Nephron progenitor cell (in vitro differentiated cells): ENCODE data around the gene TTC34.

Experiments
- DNase-seq: peaks from one replicate; pipeline ENCODE4 v3.0.0; 2021
- H3K27ac Mint-ChIP-seq: 2 replicates; pipeline ENCODE4 v1.8.0; 2021; ENCODE audit warnings: mild to moderate bottlenecking, moderate library complexity, mixed read lengths
- H3K27me3 Mint-ChIP-seq: 2 replicates; pipeline ENCODE4 v1.8.0; 2021; ENCODE audit warnings: mild to moderate bottlenecking, low read depth, mixed read lengths; ENCODE audit not compliant: poor library complexity
- H3K36me3 Mint-ChIP-seq: 2 replicates; pipeline ENCODE4 v1.8.0; 2021; ENCODE audit warnings: low read depth, mixed read lengths
- H3K4me1 Mint-ChIP-seq: 2 replicates; pipeline ENCODE4 v1.8.0; 2021; ENCODE audit warnings: mixed read lengths
- H3K4me3 Mint-ChIP-seq: 2 replicates; pipeline ENCODE4 v1.8.0; 2021; ENCODE audit warnings: mild to moderate bottlenecking, moderate library complexity, mixed read lengths
- H3K9me3 Mint-ChIP-seq: 2 replicates; pipeline ENCODE4 v1.8.0; 2021; ENCODE audit warnings: mild to moderate bottlenecking, moderate library complexity, mixed read lengths
- CTCF ChIP-seq: fragments of 200-600 bp; sonication (generic); IDR thresholded peaks from 2 replicates; pipeline ENCODE4 v1.5.0; 2021; ENCODE audit warnings: antibody characterized with exemption

The TTC34 gene

GRCh38 chr1:2785631-2786328, 15.7 kb downstream of the TTC34 start:
- TF ChIP-seq CTCF: no peak
- Mint-ChIP-seq H3K4me1 (no peaks in the 10 kb centered on the region), H3K27ac (no peak overlapping the region), H3K4me3 (no peak overlapping the region), H3K36me3 (peaks cover 5% of the 10 kb centered on the region), H3K27me3 (peaks cover 6% of the 10 kb centered on the region), H3K9me3 (peaks cover 71% of the 10 kb centered on the region)
- no peak for DNase-seq

DNA sequence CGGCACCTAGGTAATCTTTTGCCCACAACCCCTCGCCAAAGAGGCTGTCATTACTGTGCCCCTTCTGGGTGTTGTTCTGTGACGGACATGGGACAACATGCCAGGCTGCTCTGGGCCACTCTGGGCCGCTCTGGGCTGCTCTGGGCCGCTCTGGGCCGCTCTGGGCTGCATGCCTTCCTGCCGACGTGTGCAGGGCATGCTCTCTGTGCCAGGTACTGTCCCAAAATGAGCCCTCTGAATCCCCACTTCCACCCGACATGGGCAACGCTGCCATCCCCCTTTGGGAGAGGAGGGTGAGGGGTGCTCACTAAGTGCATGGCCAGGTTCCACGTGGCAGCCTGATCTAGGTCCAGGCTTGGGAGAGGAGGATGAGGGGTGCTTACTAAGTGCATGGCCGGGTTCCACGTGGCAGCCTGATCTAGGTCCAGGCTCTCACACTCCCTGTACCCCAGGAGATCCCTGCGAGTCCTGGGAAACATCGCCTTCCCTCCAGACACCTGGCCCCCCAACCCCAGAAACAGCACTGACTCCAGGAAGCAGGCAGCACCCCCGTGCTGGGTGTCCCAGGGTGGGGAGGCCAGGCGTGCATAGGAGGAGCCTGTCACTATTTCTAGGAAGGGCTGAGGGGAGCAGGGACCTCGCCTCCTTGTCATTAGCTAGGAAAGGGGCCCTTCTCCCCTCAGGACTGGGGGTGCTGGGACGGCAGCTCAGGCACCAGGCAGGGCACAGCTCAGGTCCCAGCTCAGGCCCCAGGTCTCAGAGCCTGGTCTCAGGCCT, 16.5 kb downstream of the TTC34 start:
- H3K27me3 Mint-ChIP-seq: peaks cover 6% of the 10 kb centered on the region
- no peak for TF ChIP-seq CTCF
- H3K27ac Mint-ChIP-seq: no peak overlapping the region
- DNase-seq: no peak
- H3K4me3 Mint-ChIP-seq: no peak overlapping the region
- peaks cover 74% of the 10 kb centered on the region for H3K9me3 Mint-ChIP-seq
- H3K4me1 Mint-ChIP-seq: no peaks in the 10 kb centered on the region
- H3K36me3 Mint-ChIP-seq: peaks cover 5% of the 10 kb centered on the region

GRCh38 chr1:2783435-2784397, 17.8 kb downstream of the TTC34 start:
- Mint-ChIP-seq H3K36me3 (peaks cover 5% of the 10 kb centered on the region), H3K27me3 (peaks cover 6% of the 10 kb centered on the region), H3K4me3 (no peak overlapping the region), H3K9me3 (peaks cover 81% of the 10 kb centered on the region), H3K27ac (no peak overlapping the region), H3K4me1 (no peaks in the 10 kb centered on the region)
- DNase-seq: no peak
- TF ChIP-seq CTCF: no peak

DNA sequence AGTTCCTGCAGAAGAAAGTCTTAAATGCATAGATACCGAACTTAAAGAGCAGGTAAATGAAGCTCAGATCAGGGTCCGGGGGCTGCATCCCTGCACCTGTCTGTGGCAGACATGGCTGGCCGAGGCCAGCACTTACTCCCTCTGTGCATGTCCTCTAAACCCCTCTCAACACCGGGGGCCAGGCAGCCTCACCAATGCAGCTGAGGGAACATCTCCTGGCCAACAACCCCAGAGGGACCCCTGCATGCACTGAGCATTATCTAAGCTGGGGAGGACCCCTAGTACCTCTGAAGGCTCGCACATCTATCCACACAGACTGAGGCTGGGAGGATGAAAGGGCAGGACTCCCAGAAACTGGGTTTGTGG, 18.4 kb downstream of the TTC34 start:
- DNase-seq: no peak
- TF ChIP-seq CTCF: no peak
- Mint-ChIP-seq H3K27ac (no peak overlapping the region), H3K36me3 (peaks cover 2% of the 10 kb centered on the region), H3K27me3 (peaks cover 3% of the 10 kb centered on the region), H3K4me1 (no peaks in the 10 kb centered on the region), H3K4me3 (no peak overlapping the region), H3K9me3 (peaks cover 79% of the 10 kb centered on the region)

GRCh38 chr1:2781627-2782026, 19.9 kb downstream of the TTC34 start:
- Mint-ChIP-seq H3K36me3 (no peaks in the 10 kb centered on the region), H3K27me3 (no peaks in the 10 kb centered on the region), H3K4me1 (no peaks in the 10 kb centered on the region), H3K4me3 (no peak overlapping the region), H3K9me3 (peaks cover 77% of the 10 kb centered on the region), H3K27ac (no peak overlapping the region)
- no peak for DNase-seq
- TF ChIP-seq CTCF: no peak
